HepG2 (cell line): ENCODE measurements around the gene MACROD2. TPM values are rescaled to one million over a fixed set of nuclear protein-coding genes. Genes with fewer than 3 reads are reported as not detected.
A peak's percentile ranks its signal among the peaks of the same experiment; 100 is the strongest.

Experiments
- ARNTL ChIP-seq: sonication (generic); formaldehyde crosslinking; IDR thresholded peaks from 2 replicates; pipeline ENCODE4 v1.4.0; 2020; ENCODE audit warnings: mild to moderate bottlenecking, missing genetic modification reagents
- CBX1 ChIP-seq: IDR thresholded peaks from one replicate; pipeline ENCODE4 v1.6.1; 2016; ENCODE audit warnings: antibody characterized with exemption, low read depth
- EED ChIP-seq: sonication (generic); formaldehyde crosslinking; IDR thresholded peaks from 2 replicates; pipeline ENCODE4 v1.5.0; 2020; ENCODE audit warnings: mild to moderate bottlenecking, missing genetic modification reagents
- FOXA3 ChIP-seq: IDR thresholded peaks from 2 replicates; pipeline ENCODE4 v1.6.1; 2016; ENCODE audit warnings: missing genetic modification reagents, missing compliant biosample characterization
- FOXO1 ChIP-seq: sonication (generic); formaldehyde crosslinking; IDR thresholded peaks from 2 replicates; pipeline ENCODE4 v1.4.0; 2020; ENCODE audit warnings: missing genetic modification reagents
- HDAC2 ChIP-seq: sonication (generic); formaldehyde crosslinking; IDR thresholded peaks from 2 replicates; pipeline ENCODE4 v1.4.0; 2020; ENCODE audit warnings: missing genetic modification reagents
- HNF4A ChIP-seq: sonication (generic); formaldehyde crosslinking; IDR thresholded peaks from 2 replicates; pipeline ENCODE4 v1.4.0; 2020; ENCODE audit warnings: missing genetic modification reagents
- IKZF5 ChIP-seq: IDR thresholded peaks from 2 replicates; pipeline ENCODE4 v1.6.1; 2018; ENCODE audit warnings: missing genetic modification reagents, mild to moderate bottlenecking, missing compliant biosample characterization
- IRX3 ChIP-seq: sonication (generic); formaldehyde crosslinking; IDR thresholded peaks from 2 replicates; pipeline ENCODE4 v1.8.1; 2023; ENCODE audit warnings: mild to moderate bottlenecking, low read depth, missing genetic modification reagents, borderline replicate concordance
- KDM6A ChIP-seq: IDR thresholded peaks from 2 replicates; pipeline ENCODE4 v1.6.1; 2016; ENCODE audit warnings: low read depth
- LCORL ChIP-seq, 2 experiments: fragments of 450-650 bp in 1 of 2; sonication (generic) in 1 of 2; formaldehyde crosslinking in 1 of 2; IDR thresholded peaks; 2 replicates each; pipeline versions ENCODE4 v1.5.0 to v1.6.1; 2017 to 2020; ENCODE audit warnings: antibody characterized with exemption in 1 of 2, missing genetic modification reagents in 1 of 2
- NCOR1 ChIP-seq: fragments of 200-600 bp; sonication (generic); IDR thresholded peaks from 2 replicates; pipeline ENCODE4 v1.7.0; 2017; ENCODE audit warnings: antibody characterized with exemption, low read length, borderline replicate concordance
- NFE2L1 ChIP-seq: sonication (generic); formaldehyde crosslinking; IDR thresholded peaks from 2 replicates; pipeline ENCODE4 v1.4.0; 2020; ENCODE audit warnings: missing genetic modification reagents, mild to moderate bottlenecking, borderline replicate concordance
- NR2F1 ChIP-seq, 2 experiments: fragments of 450-650 bp in 1 of 2; formaldehyde crosslinking in 1 of 2; IDR thresholded peaks; 2 replicates each; pipeline versions ENCODE4 v1.5.0 to v1.6.1; 2016 to 2020; ENCODE audit warnings: mild to moderate bottlenecking in 1 of 2, missing compliant biosample characterization in 1 of 2, missing genetic modification reagents in 1 of 2, moderate library complexity in 1 of 2
- NR2F2 ChIP-seq: IDR thresholded peaks from 2 replicates; pipeline ENCODE4 v1.6.1; 2012; ENCODE audit warnings: low read depth, inconsistent platforms, borderline replicate concordance
- PHF21A ChIP-seq: sonication (generic); formaldehyde crosslinking; IDR thresholded peaks from 2 replicates; pipeline ENCODE4 v1.5.0; 2020; ENCODE audit warnings: mild to moderate bottlenecking, missing genetic modification reagents
- PPARG ChIP-seq: conservative IDR thresholded peaks from 2 replicates; pipeline ENCODE4 v1.6.1; 2016; ENCODE audit warnings: missing biosample characterization, missing genetic modification reagents
- RARA ChIP-seq: IDR thresholded peaks from 2 replicates; pipeline ENCODE4 v1.6.1; 2016; ENCODE audit warnings: missing genetic modification reagents, missing compliant biosample characterization
- SRSF9 ChIP-seq: fragments of 200-400 bp; formaldehyde crosslinking; IDR thresholded peaks from 2 replicates; pipeline ENCODE4 v1.6.1; 2018; ENCODE audit warnings: borderline replicate concordance, mild to moderate bottlenecking, low read depth, low read length; ENCODE audit not compliant: insufficient read depth, poor library complexity, severe bottlenecking
- TBP ChIP-seq: sonication (generic); formaldehyde crosslinking; IDR thresholded peaks from 2 replicates; pipeline ENCODE4 v1.5.0; 2020; ENCODE audit warnings: missing genetic modification reagents
- TBX2 ChIP-seq: sonication (generic); formaldehyde crosslinking; IDR thresholded peaks from 2 replicates; pipeline ENCODE4 v1.5.0; 2020; ENCODE audit warnings: missing genetic modification reagents, mild to moderate bottlenecking, borderline replicate concordance
- TBX3 ChIP-seq: fragments of 450-650 bp; IDR thresholded peaks from 2 replicates; pipeline ENCODE4 v1.6.1; 2017; ENCODE audit warnings: antibody characterized with exemption, mild to moderate bottlenecking, inconsistent platforms, borderline replicate concordance
- ZNF101 ChIP-seq: sonication (generic); formaldehyde crosslinking; IDR thresholded peaks from 2 replicates; pipeline ENCODE4 v1.4.0; 2020; ENCODE audit warnings: mild to moderate bottlenecking, low read depth, missing genetic modification reagents, borderline replicate concordance
- ZNF207 ChIP-seq: fragments of 450-650 bp; IDR thresholded peaks from 2 replicates; pipeline ENCODE4 v1.6.1; 2016; ENCODE audit warnings: antibody characterized with exemption, borderline replicate concordance
- ZNF264 ChIP-seq: sonication (generic); formaldehyde crosslinking; IDR thresholded peaks from 2 replicates; pipeline ENCODE4 v1.4.0; 2020; ENCODE audit warnings: missing genetic modification reagents
- ZNF335 ChIP-seq: sonication (generic); formaldehyde crosslinking; IDR thresholded peaks from 2 replicates; pipeline ENCODE4 v1.4.0; 2020; ENCODE audit warnings: missing genetic modification reagents
- ZNF556 ChIP-seq: sonication (generic); formaldehyde crosslinking; IDR thresholded peaks from 2 replicates; pipeline ENCODE4 v1.4.0; 2020; ENCODE audit warnings: mild to moderate bottlenecking, missing genetic modification reagents, borderline replicate concordance
- polyA plus RNA-seq, 8 experiments: library from polyadenylated mRNA; depleted of rRNA in 3 of 8; stranded (reverse) in 7 of 8; unstranded in 1 of 8; fragments of >200 nt; fragmentation: Illumina TruSeq in 4 of 8; extraction: Trizol in 4 of 8; gene quantifications; 2 replicates each; pipeline versions ENCODE4 v1.2.1 to v1.2.3, GENCODE V29; 2011 to 2016; ENCODE audit warnings: low read depth in 4 of 8, missing spikeins in 1 of 8, mixed read lengths in 1 of 8; ENCODE audit not compliant: insufficient read depth in 1 of 8
- total RNA-seq, 5 experiments: library from RNA; depleted of rRNA; stranded (reverse); fragments of >200 nt; fragmentation: Illumina TruSeq; extraction: Trizol; gene quantifications; 2 replicates each; pipeline ENCODE4 v1.2.3, GENCODE V29; 2016; ENCODE audit warnings: low read depth in 1 of 5
- TF ChIP-seq, protein P1 (sequence below): sonication (generic); formaldehyde crosslinking; conservative IDR thresholded peaks from 2 replicates; pipeline ENCODE4 v1.4.0; 2020; ENCODE audit warnings: missing genetic modification reagents
- TF ChIP-seq, protein P2 (sequence below): sonication (generic); formaldehyde crosslinking; IDR thresholded peaks from 2 replicates; pipeline ENCODE4 v1.4.0; 2020; ENCODE audit warnings: missing genetic modification reagents

MACROD2 gene
- total and polyA plus RNA-seq, 2 of the 13 experiments (the other 11 are each of a cell fraction or from before 2014, with no cell fraction given) = 0.13 to 0.51 TPM

DNA sequence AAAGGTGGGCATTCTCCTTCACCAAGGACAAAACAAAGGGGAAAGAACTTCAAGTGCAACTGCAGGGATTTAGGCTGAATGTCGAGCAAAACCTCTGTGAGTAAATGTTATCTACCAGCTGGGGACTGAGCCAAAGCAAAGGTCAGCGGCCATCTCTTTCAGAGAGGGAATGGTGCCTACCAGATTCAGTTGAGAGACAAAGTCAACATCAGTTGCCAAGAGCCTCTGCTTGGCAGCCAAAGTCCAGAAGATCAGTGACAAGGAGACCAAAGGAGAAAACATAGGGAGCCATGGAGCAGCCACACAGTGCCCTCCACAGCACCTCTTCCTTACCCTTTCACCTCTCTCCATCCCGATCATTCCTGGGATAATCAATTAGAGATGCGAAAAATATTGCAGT is 2105.5 kb downstream of the MACROD2 start (continued):
- TF ChIP-seq SRSF9 (no peak), CBX1 (no peak), NR2F1 (CRISPR knock-in tag; IDR thresholded peaks at IDR 0.05) (peak; percentile 73 to 77; a peak in 3 of 4 replicates), NR2F2 (peak; percentile 82), ZNF556 (CRISPR knock-in tag) (peak; percentile 69; the same call in 1 of the 2 replicates), LCORL (IDR thresholded peaks at IDR 0.05) (no peak), LCORL (CRISPR knock-in tag; IDR thresholded peaks at IDR 0.05) (no peak), KDM6A (CRISPR knock-in tag) (peak; percentile 38; the same call in 1 of the 2 replicates), EED (CRISPR knock-in tag) (no peak), FOXO1 (CRISPR knock-in tag) (peak; percentile 59; the same call in 1 of the 2 replicates), TBX3 (no peak), ARNTL (0 out of 2 replicates have a peak, but pooled peaks have one; percentile 30), ZNF207 (no peak), IRX3 (CRISPR knock-in tag) (no peak), PPARG (peak; percentile 56; the same call in 1 of the 2 replicates), FOXA3 (CRISPR knock-in tag) (peak; percentile 83), HNF4A (CRISPR knock-in tag) (peak; percentile 94), TBX2 (CRISPR knock-in tag) (0 out of 2 replicates have a peak, but pooled peaks have one; percentile 16), RARA (CRISPR knock-in tag) (peak; percentile 60), TBP (CRISPR knock-in tag) (no peak), ZNF335 (CRISPR knock-in tag) (no peak), PHF21A (CRISPR knock-in tag) (peak; percentile 57; the same call in 1 of the 2 replicates), ZNF264 (0 out of 2 replicates have a peak, but pooled peaks have one; percentile 65), NFE2L1 (CRISPR knock-in tag) (no peak), HDAC2 (CRISPR knock-in tag) (peak; percentile 56; the same call in 1 of the 2 replicates), NCOR1 (no peak), ZNF101 (0 out of 2 replicates have a peak, but pooled peaks have one; percentile 34), IKZF5 (CRISPR knock-in tag) (peak; percentile 42; the same call in 1 of the 2 replicates)
- TF ChIP-seq, protein P1, sequence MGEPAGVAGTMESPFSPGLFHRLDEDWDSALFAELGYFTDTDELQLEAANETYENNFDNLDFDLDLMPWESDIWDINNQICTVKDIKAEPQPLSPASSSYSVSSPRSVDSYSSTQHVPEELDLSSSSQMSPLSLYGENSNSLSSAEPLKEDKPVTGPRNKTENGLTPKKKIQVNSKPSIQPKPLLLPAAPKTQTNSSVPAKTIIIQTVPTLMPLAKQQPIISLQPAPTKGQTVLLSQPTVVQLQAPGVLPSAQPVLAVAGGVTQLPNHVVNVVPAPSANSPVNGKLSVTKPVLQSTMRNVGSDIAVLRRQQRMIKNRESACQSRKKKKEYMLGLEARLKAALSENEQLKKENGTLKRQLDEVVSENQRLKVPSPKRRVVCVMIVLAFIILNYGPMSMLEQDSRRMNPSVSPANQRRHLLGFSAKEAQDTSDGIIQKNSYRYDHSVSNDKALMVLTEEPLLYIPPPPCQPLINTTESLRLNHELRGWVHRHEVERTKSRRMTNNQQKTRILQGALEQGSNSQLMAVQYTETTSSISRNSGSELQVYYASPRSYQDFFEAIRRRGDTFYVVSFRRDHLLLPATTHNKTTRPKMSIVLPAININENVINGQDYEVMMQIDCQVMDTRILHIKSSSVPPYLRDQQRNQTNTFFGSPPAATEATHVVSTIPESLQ (CRISPR knock-in tag) = no peak
- TF ChIP-seq, protein P2, sequence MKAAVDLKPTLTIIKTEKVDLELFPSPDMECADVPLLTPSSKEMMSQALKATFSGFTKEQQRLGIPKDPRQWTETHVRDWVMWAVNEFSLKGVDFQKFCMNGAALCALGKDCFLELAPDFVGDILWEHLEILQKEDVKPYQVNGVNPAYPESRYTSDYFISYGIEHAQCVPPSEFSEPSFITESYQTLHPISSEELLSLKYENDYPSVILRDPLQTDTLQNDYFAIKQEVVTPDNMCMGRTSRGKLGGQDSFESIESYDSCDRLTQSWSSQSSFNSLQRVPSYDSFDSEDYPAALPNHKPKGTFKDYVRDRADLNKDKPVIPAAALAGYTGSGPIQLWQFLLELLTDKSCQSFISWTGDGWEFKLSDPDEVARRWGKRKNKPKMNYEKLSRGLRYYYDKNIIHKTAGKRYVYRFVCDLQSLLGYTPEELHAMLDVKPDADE (CRISPR knock-in tag) = no peak
